Right ventricle myocardium inferior (tissue), 1 donor: ENCODE measurements around the gene PHF3. TPM values are rescaled to one million over a fixed set of nuclear protein-coding genes. Genes with fewer than 3 reads are reported as not detected.

Experiments used
- ATAC-seq: fragments of 200-7000 bp; cut with Tn5 transposase; one replicate; pipeline ENCODE4 v1.9.1; 2020; ENCODE audit warnings: mild to moderate bottlenecking, moderate library complexity
- DNase-seq: peaks from one replicate; pipeline ENCODE4 v3.0.0; 2021; ENCODE audit errors: missing footprints
- intact Hi-C: fragments of 100-400 bp; cut with DNase I; formaldehyde crosslinking; loops from one replicate; pipeline ENCODE4 v1.11.0; 2022
- total RNA-seq: library from RNA; stranded (reverse); fragmentation: NEBNext Ultra II Directional; extraction: Animal tissue kit (Norgen Biotek cat#: 25700); gene quantifications from one replicate; pipeline ENCODE4 v1.2.1, GENCODE V29; 2021
- donor health status: DM: no; HTN: yes; CAD: no; lungs with severe emphysema.

The PHF3 gene
- total RNA-seq, 1 donor from 2014 or later = 33.4 TPM

DNA sequence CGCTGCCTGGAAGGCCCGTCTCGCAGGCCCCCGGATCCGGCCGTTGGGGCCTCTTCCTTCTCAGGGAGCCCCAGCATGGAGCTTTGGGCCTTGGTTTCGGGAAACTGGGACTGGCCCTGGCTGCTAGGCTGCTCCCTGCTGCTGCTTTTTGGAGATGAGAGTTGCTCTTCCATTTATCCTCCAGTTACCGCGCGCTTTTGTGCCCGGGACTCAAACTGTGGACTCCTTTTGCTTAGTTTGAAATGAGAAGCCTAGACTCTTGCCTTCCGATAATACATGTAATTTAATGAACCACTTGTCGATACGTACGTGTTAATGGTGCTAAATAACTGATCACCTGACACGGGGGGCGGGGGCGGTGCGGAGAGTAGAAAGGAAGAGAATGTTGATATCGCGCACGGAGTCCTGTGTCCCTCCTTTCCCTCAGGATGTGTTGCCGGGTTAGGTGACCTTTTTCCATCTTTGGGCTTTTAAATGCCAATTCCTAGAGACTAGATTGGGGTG lies 968 bp downstream of the PHF3 start:
- peak; percentile 74 for DNase-seq
- intact Hi-C loops = loop anchor here (5.0 kb wide), 1 partner anchor 46 kb away; no protein-coding TSS in a partner anchor
- no peak for ATAC-seq

DNA sequence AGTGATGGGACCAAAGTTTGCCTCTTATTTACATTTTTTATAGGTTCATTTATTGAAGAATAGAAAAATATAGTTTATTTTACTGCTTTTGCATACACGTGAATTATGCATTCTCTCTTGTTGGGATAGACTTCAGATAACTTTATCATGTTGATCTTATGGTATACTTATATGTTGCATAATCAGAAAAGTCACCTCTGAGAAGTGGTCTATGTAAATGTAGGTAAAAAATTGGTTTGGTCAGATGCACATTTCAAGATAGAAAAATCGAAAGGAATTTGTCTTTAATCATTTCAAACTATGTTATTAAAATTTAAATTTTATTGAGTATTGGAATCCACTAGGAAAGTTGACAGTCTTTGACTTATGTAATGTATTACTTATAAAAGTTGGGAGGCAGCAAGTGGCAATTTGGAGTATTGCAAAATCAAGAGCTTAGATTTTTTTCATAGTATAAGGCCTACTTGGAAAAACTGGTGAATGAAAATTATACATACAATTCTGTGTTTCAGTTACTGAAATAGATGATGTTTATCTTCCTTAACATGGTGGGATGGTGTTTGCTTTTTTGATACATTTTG lies 2.4 kb downstream of the PHF3 start:
- ATAC-seq = no peak
- intact Hi-C loops = loop anchor here (5.0 kb wide), 1 partner anchor 44 kb away; no protein-coding TSS in a partner anchor

DNA sequence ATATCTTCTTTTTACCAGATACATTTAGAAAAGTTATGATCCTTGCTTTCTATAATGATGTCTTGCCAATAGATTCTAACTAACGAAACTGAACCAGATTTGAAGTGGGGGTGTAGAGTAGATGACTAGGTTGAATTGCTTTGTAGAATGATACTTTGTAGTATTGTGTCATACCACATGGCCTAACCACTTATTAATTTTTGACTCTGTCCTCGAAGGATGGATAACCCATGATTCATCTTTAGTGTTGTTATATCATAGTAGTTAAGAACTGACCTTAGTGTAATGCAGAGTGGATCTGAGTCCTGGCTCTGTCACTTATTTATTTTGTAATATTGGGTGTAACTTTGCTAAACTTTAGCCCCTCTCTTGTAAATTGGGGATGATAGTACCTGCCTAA lies 4.5 kb downstream of the PHF3 start:
- DNase-seq (no peak), ATAC-seq (no peak)
- intact Hi-C loops = no loop called here

More for the DNA sequence above, 2.4 kb downstream of the PHF3 start:
- no peak for DNase-seq

DNA sequence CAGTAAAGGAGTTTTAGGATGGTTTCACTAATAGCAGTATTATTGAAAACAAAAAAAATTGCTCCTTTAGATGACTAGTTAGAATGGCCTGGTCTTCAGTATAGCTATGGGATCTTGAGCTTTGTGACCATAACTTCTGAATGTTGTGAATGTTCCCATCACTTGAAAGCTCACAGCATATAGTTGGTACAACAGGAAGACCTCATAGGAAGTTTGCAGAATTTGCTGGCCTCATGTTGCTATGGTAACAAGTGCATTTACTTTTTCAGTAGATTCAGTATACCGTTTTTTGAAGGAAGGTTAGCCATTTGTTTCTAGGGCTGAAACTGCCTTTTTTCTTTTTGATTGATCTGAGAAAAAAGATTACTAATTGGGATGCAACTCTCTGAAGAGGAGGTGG lies 8.3 kb downstream of the PHF3 start:
- intact Hi-C loops = no loop called here
- no peak for DNase-seq
- no peak for ATAC-seq

DNA sequence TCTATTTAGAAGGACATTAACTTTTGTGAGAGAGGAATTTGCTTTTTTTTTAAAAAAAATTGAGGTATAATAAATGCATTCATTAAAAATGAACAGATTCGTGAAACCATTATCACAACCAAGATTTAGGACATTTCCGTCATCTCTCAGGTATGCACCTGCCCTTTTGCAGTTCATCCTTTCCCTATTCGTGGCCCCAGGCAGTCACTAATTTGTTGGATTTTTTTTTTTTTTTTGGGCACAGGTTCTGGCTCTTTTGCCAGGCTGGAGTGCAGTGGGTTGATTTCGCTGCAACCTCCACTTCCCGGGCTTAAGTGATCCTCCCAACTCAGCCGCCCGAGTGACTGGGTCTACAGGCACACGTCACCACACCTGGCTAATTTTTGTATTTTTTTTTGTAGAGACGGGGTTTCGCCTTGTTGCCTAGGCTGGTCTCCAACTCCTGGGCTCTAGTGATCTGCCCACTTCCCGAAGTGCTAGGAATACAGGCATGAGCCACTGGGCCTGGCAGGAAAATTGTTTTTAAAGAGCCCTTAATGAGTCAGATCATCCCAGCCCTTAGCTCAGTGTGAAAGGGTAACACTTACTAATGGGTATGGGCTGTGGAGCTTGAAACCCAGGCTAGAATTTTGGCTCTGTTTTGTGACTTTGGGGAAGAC lies 9.2 kb downstream of the PHF3 start:
- intact Hi-C loops = no loop called here
- DNase-seq = no peak
- peak; percentile 89 for ATAC-seq

DNA sequence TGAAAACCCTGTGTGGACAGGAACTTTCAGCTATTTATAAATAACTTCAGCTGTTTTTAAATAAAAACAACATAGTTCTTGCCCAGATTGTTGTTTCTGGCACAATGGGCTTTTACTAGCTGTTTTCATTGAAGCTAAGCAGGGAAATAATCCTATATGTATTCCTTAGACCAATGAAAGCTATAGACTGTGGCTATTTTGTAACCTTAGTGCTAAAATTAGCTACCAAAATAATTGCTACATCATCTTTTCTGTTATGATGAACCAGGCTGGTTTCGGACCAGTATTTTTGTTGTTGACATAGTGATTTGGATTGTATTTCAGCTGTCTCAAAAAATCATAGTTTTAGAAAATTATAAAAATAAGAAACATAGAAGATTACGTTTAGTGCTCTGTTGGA lies 13.7 kb downstream of the PHF3 start:
- ATAC-seq = no peak
- DNase-seq = no peak
- intact Hi-C loops = no loop called here

DNA sequence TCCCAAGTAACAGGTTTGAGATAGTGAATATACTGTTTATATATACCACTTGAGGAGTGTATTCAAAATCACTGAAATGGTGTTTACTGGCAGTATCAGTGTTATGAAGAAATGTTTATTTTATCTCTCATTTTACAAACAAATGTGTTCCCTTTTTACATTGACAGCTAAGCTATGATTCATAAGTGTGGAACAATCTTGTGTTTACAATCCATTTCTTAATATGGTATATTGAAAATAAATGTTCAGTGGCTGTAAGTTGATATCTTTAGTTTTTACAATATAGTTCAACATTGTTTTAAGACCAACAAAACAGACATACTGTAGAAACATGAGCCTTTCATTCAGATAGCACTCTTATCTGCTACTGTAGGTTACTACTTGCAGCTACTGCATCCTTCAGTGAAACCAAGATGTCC lies 14.3 kb downstream of the PHF3 start:
- intact Hi-C loops = no loop called here
- DNase-seq (no peak), ATAC-seq (no peak)

DNA sequence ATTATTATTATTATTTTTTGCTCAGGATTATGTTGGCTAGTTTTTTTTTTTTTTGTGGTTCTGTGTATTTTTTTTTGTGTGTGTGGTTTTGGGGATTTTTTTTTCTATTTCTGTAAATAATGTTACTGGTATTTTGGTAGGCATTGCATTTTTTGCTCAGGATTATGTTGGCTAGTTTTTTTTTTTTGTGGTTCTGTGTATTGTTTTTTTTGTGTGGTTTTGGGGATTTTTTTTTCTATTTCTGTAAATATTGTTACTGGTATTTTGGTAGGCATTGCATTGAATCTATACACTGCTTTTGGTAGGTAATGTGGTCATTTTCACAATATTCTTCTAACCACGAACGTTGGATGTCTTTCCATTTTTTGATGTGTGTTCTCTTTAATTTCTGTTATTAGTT lies 17.4 kb downstream of the PHF3 start:
- DNase-seq (no peak), ATAC-seq (no peak)
- intact Hi-C loops = no loop called here

DNA sequence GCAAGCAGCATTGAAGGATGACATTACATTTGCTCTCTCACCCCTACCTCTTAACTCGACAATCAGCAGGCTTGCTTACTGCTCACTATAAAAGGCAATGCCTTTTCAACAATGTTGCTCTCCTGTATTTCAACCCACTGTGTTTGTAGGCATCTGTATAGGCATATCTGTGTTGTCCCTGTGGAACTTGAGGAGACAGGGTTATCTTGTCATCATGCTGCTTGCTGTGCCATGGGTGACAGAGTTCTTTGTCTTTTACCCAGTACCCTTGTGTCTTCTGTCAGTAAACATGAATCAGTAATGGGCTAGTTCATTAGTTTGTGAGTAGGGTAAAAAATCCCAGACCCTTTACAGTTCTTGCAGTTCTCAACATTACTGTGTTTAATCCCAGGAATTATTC lies 25.2 kb downstream of the PHF3 start:
- DNase-seq (no peak), ATAC-seq (no peak)
- intact Hi-C loops = no loop called here

DNA sequence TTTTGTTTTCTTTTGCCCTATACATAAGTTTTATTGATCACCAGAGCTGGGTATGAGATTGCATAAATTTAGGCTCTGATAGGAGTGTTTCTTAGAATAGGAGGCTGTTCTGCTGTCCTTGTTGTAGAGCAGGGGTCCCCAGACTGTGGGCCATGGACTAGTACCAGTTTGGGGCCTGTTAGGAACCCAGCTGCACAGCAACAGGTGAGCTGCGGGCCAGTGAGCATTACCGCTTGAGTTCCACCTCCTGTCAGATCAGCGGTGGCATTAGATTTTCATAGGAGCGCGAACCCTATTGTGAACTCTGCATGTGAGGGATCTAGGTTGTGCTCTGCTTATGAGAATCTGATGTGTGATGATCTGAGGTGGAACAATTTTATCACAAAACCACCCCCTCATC lies 26.2 kb downstream of the PHF3 start:
- DNase-seq (no peak), ATAC-seq (no peak)
- intact Hi-C loops = no loop called here

DNA sequence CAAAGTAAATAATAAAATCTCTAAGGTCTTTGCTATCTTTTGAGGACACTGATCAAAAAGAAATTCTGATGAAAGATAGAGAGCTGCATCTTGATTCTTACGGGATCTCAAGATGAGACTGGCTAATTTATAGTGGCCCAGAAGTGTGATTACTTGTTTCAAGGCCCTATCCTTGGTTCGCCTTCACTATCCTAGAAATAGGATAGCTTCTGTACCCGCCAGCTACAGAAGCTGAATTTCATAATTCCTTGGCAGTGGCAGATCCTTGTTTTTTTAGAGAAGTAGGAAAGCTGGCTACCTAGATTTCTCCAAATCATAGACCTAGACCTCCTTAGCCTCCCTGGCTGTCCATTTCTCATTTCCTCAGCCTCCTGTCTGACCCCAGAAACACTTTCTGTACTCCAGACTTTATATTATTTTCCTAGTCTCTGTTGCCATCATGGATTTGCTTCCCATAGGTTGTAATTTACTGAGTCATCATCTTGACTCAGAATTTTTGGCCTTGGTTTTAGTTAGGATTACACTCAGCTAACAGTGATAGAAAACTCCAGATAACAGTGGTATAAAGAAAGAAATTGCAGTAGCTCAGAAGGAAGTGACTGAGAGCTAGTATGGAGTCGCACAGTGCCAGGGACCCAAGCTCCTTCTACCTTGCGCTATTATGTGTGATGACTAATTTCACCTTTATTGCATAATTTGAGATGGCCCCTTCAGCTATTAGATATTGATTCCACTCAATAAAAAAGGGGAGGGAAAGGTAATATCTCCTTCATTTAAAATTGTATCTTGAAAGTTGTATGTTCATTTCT lies 27.7 kb downstream of the PHF3 start:
- DNase-seq (no peak), ATAC-seq (peak; percentile 67)
- intact Hi-C loops = no loop called here

DNA sequence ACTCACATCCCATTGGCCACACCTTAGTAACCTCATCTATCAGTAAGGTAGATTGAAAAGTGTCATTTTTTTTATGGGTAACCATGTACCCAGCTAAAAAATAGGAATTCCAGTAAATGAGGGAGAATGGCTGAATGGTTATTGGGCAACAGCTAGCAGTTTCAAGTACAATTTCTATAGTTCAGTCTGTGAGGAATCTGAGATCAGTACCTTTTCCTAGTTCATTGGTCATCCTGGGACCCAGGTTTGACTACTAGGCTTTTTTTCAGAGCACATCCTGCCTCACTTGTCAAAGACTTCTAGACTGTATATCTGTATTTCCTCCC lies 28.3 kb downstream of the PHF3 start:
- no peak for ATAC-seq

DNA sequence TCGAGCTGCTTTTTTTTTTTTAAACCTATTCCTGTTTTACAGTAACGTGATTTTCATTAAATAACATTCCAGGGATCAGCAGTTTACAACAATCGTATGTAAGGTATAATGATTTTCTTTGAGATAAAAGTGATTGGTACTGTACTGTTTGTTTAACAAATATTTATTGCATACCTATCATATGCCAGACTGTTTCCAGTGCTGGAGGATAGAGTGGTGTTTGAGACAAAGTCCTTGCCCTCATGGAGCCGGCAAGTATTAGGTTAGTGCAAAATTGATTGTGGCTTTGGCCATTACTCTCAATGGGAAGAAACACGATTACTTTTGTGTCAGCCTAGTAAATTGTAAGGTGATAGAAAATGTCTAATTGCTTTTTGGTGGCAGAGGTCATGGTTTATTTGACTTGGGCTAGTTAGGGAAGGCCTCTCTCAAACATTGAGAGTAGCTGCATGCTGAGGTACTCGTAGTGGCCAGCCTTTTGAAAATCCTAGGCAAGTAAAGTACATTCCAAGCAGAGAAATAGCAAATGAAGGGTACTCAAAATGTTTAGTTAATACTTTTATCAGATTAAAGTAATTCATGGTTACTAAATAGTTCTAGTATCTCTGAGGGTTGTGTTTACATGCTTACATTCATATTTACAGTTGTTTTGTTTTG lies 35.6 kb downstream of the PHF3 start:
- DNase-seq = no peak
- intact Hi-C loops = no loop called here
- ATAC-seq = no peak

More for the DNA sequence above, 28.3 kb downstream of the PHF3 start:
- DNase-seq = no peak
- intact Hi-C loops = no loop called here

DNA sequence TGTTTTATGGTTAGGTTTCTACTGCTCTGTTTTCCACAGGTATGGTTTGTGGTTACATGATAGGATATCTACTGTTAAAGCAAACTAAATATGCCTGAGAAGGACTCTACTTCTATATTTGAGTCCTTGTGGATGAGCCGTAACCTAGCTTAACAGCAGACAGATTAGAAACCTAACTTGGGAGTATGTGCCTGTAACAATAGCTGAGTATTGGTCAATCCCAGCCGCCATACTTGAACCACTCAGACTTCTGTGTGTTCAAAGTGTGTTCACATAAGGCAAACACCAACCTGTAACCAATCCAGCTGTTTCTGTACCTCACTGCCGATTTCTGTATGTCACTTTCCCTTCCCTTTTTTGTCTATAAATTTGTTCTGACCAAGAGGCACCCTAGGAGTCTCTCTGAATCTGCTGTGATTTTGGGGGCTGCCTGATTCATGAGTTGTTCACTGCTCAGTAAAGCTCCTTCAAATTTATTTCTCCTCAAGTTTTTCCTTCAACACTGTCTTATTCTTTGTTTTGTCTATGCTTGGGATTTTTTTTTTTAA lies 37.1 kb downstream of the PHF3 start:
- DNase-seq (no peak), ATAC-seq (no peak)
- intact Hi-C loops = no loop called here

DNA sequence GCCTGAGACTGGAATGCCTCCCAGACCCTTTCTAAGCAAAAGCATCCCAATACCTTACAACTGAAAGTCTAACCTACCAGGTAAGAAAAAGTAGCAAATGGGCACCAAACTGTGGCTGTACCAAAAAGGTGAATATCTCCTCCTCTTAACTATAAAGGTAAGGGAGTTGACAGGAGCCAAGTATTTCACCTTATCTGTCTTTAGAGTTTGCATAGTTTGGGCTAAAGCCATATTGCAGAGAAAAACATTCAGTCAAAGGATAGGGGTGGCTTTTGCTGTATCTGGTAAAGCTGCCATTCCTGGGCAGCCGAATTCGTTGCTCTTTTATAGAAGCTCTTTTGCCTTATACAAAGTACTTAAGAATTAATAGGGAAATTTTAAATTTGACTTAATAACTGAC lies 38.1 kb downstream of the PHF3 start:
- DNase-seq = no peak
- intact Hi-C loops = no loop called here
- ATAC-seq = no peak

DNA sequence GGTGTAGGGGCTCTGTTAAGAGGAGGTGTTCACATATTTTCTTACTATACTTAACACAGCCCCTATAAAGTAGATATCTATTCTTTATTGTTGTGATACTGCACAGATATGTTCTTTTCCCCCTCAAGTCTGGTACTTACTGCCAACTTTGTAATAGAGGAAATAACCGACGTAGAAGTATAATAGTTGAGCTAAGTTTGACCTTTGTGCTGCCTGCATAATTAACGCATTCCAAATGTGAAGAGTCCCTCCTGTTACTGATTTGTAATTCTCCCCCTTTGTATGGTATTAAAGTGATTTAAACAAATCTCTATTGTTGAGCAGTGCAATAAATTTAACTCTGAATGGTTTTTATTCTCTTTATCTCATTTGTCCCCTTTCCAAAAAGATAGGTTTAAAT lies 39.0 kb downstream of the PHF3 start:
- intact Hi-C loops = no loop called here
- ATAC-seq = no peak
- DNase-seq = no peak

DNA sequence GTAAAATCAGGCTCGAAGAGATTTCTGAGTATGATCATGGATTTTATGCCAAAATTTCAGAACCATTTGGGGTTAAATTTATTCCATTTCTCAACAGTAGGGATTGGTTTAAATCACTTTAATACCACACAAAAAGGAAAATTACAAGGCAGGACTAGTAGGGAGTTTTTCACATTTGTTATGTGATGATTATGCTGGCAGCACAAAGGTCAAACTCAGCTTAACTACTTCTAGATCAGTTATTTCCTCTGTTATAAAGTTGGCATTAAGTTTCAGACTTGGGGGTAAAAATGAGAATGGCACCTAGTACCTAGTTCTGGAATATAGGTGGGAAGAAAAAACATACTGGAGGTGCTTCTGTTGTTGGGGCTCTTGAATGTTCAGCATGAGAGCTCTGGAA lies 39.5 kb downstream of the PHF3 start:
- ATAC-seq (no peak), DNase-seq (no peak)
- intact Hi-C loops = no loop called here

DNA sequence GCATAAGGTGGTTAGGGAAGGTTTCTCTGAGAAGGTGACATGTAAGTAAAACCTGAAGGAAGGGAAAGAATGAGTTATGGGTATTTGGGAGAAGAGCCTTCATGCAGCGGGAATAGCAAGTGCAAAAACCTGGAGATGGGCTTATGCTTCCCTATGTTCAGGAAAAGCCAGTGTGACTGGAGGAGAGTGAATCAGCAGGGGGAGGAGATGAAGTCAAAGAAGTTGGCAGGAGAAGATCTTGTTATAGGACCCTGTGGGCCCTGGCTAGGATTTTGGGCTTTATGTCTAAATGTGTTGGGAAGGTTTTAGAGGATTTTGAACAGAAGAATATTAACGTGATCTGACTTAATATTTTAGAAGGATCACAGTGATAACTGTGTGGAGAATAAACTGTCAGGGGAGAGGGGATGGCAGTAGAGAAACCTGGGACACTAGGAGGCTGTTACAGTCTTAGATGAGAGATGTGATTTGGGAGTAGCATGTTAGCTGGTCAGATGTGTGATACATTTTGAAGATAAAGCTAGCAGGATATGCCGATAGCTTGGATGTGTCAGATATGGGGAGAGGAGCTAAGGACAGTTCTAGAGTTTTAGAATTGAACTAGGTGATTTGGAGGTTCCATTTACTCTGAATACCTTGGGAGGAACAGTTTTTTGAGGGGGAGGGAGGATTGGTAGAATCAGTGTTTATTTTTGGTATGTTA lies 41.0 kb downstream of the PHF3 start:
- DNase-seq (no peak), ATAC-seq (peak; percentile 45)
- intact Hi-C loops = no loop called here

DNA sequence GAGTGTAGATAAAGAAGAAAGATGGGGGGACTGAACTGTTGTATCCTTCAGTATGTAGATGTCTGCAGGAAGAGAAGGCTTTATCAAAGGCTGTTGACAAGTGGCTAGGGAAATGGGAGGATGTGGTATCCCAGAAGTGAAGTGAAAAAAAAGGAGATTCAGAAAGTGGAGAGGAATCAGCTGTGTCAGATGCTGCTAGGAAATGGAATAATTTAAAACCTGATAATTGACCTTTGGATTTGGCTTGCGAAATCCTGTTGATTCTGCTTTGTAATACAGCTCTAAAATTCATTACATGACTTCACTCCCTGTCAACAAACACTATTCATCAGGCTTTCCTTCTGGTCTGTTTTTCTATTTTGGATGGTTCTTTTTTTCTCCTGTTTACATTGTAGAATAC lies 41.7 kb downstream of the PHF3 start:
- intact Hi-C loops = no loop called here
- peak; percentile 58 for ATAC-seq
- no peak for DNase-seq
